GM12878 (cell line): ENCODE results near the gene MAPK8IP3. TPM values are rescaled to one million over a fixed set of nuclear protein-coding genes. Genes with fewer than 3 reads are reported as not detected.

ENCODE experiments used
- ATAC-seq: fragments of 200-7000 bp; cut with Tn5 transposase; 3 replicates; pipeline ENCODE4 v1.9.1; 2020; ENCODE audit warnings: mild to moderate bottlenecking, moderate library complexity
- BruUV-seq: library from RNA; stranded (reverse); fragments of 400-500 nt; replicated peaks from 2 replicates; lab custom pipeline; 2021; lab: Mats Ljungman, UMichigan
- CTCF ChIA-PET: fragments of 300-600 bp; sonication (Branson Sonifier 250); formaldehyde crosslinking; extraction: SDS; loops from one replicate; lab custom pipeline; 2021; ENCODE audit warnings: inconsistent platforms; lab: Yijun Ruan, JAX
- POLR2A ChIA-PET: fragments of 350-600 bp; formaldehyde crosslinking; extraction: SDS; loops from one replicate; lab custom pipeline; 2021; ENCODE audit warnings: inconsistent platforms; lab: Charles Lee
- RAD21 ChIA-PET: fragments of 300-600 bp; sonication (Branson Sonifier 250); formaldehyde crosslinking; loops from one replicate; lab custom pipeline; 2023; ENCODE audit warnings: antibody characterized with exemption; ENCODE audit not compliant: unreplicated experiment; lab: Charles Lee
- SMC1A ChIA-PET: fragments of 300-600 bp; sonication (Branson Sonifier 250); formaldehyde crosslinking; loops from one replicate; lab custom pipeline; 2023; ENCODE audit not compliant: unreplicated experiment, uncharacterized antibody; lab: Charles Lee
- DNase-seq: peaks from one replicate; pipeline ENCODE4 v3.0.0-alpha.2; 2011; ENCODE audit warnings: low read depth, low spot score
- FAIRE-seq: peaks from 3 replicates; lab custom pipeline; 2011; peaks lifted over from hg19 to GRCh38; lab: Jason Lieb, UNC
- H2AFZ ChIP-seq: 2 replicates; pipeline ENCODE4 v1.6.0; 2011; ENCODE audit warnings: low read depth, low read length, control low read depth; ENCODE audit not compliant: control insufficient read depth
- H3K27ac ChIP-seq: 2 replicates; pipeline ENCODE4 v1.5.1; 2011; ENCODE audit warnings: control low read depth; ENCODE audit not compliant: control insufficient read depth, insufficient read depth
- H3K27me3 ChIP-seq, 2 experiments: replicated peaks in 1 of 2; 2 replicates each; pipeline versions ENCODE4 v1.6.0 to v1.6.1; 2011; ENCODE audit warnings: low read length in 1 of 2; ENCODE audit not compliant: control insufficient read depth in 2 of 2, insufficient read depth in 2 of 2
- H3K36me3 ChIP-seq, 2 experiments: 2 replicates each; pipeline ENCODE4 v1.5.1; 2011; ENCODE audit warnings: low read length in 1 of 2; ENCODE audit not compliant: control insufficient read depth in 2 of 2, insufficient read depth in 2 of 2
- H3K4me1 ChIP-seq: 2 replicates; pipeline ENCODE4 v1.6.1; 2011; ENCODE audit warnings: mild to moderate bottlenecking, low read length, moderate library complexity, mixed read lengths; ENCODE audit not compliant: control insufficient read depth, insufficient read depth
- H3K4me2 ChIP-seq: 2 replicates; pipeline ENCODE4 v1.6.0; 2011; ENCODE audit warnings: control low read depth; ENCODE audit not compliant: control insufficient read depth, insufficient read depth
- H3K4me3 ChIP-seq: fragments of 200-600 bp; sonication (generic); 2 replicates; pipeline ENCODE4 v1.5.1; 2016
- H3K79me2 ChIP-seq: 2 replicates; pipeline ENCODE4 v1.6.0; 2011; ENCODE audit warnings: low read length; ENCODE audit not compliant: control insufficient read depth, insufficient read depth
- H3K9ac ChIP-seq: 2 replicates; pipeline ENCODE4 v1.8.0; 2011; ENCODE audit warnings: low read length, control low read depth, mixed read lengths; ENCODE audit not compliant: control insufficient read depth, insufficient read depth
- H3K9me3 ChIP-seq: replicated peaks from 3 replicates; pipeline ENCODE4 v1.5.1; 2011; ENCODE audit warnings: mild to moderate bottlenecking, low read length; ENCODE audit not compliant: control insufficient read depth, insufficient read depth
- H4K20me1 ChIP-seq: 2 replicates; pipeline ENCODE4 v1.6.0; 2011; ENCODE audit not compliant: control insufficient read depth, insufficient read depth
- BACH1 ChIP-seq: fragments of 450-650 bp; IDR thresholded peaks from 2 replicates; pipeline ENCODE4 v1.6.1; 2017; ENCODE audit warnings: mild to moderate bottlenecking, borderline replicate concordance
- GABPA ChIP-seq: IDR thresholded peaks from 2 replicates; pipeline ENCODE4 v1.6.1; 2014; ENCODE audit warnings: antibody characterized with exemption, low read depth, mild to moderate bottlenecking, inconsistent platforms
- IRF3 ChIP-seq: fragments of 450-650 bp; IDR thresholded peaks from 2 replicates; pipeline ENCODE4 v1.6.1; 2014; ENCODE audit warnings: mild to moderate bottlenecking
- NFIC ChIP-seq: IDR thresholded peaks from 2 replicates; pipeline ENCODE4 v1.6.1; 2012; ENCODE audit warnings: low read depth, mild to moderate bottlenecking, inconsistent platforms, low read length, moderate library complexity
- NFXL1 ChIP-seq: fragments of 450-650 bp; IDR thresholded peaks from 2 replicates; pipeline ENCODE4 v1.6.1; 2017; ENCODE audit warnings: antibody characterized with exemption, mild to moderate bottlenecking, borderline replicate concordance
- SMC3 ChIP-seq: IDR thresholded peaks from 2 replicates; pipeline ENCODE4 v1.6.1; 2011; ENCODE audit warnings: low read length, improper control_type of control experiment, borderline replicate concordance
- TARDBP ChIP-seq: IDR thresholded peaks from 2 replicates; pipeline ENCODE4 v1.6.1; 2016; ENCODE audit warnings: borderline replicate concordance
- WGBS: methylation state at CpG from one replicate; pipeline ENCODE4 v1.1.6; 2016; ENCODE audit warnings: low lambda C conversion rate; ENCODE audit not compliant: insufficient replicate concordance, insufficient coverage; ENCODE audit errors: missing lambda C conversion rate; 5-methylcytosine and 5-hydroxymethylcytosine counted together
- in situ Hi-C: fragments of 300-500 bp; cut with MboI; formaldehyde crosslinking; loops from 9 replicates; pipeline ENCODE4 v1.14.3; 2018; ENCODE audit warnings: mixed read lengths
- intact Hi-C: fragments of 100-400 bp; cut with micrococcal nuclease; formaldehyde crosslinking; loops from one replicate; pipeline ENCODE4 v1.14.2; 2022; ENCODE audit not compliant: unreplicated experiment
- polyA plus RNA-seq, 11 experiments: library from polyadenylated mRNA; depleted of rRNA in 4 of 11; unstranded in 6 of 11; stranded (reverse) in 5 of 11; fragments of >200 nt; fragmentation: Nextera tagmentation in 4 of 11; fragmentation: Illumina TruSeq in 1 of 11; extraction: Ambion mirVana in 4 of 11; extraction: Trizol in 1 of 11; gene quantifications; 1 replicate in 1 of 11; 2 replicates in 10 of 11; pipeline versions ENCODE4 v1.2.1 to v1.2.3, GENCODE V29; 2011 to 2016; ENCODE audit warnings: inconsistent platforms in 2 of 11, missing spikeins in 2 of 11, low read depth in 1 of 11
- total RNA-seq, 4 experiments: library from RNA; depleted of rRNA in 3 of 4; stranded (reverse); fragments of >200 nt in 3 of 4; fragmentation: Illumina TruSeq in 1 of 4; extraction: Trizol in 1 of 4; gene quantifications; 2 replicates each; pipeline versions ENCODE4 v1.2.1 to v1.2.3, GENCODE V29; 2013 to 2021
- TF ChIP-seq, protein P1 (sequence below): IDR thresholded peaks from 2 replicates; pipeline ENCODE4 v1.6.1; 2012; ENCODE audit warnings: improper control_type of control experiment, low read depth, low read length; ENCODE audit not compliant: insufficient replicate concordance
- TF ChIP-seq, protein P2 (sequence below): fragments of 450-650 bp; IDR thresholded peaks from 2 replicates; pipeline ENCODE4 v1.6.1; 2017; ENCODE audit warnings: mild to moderate bottlenecking, moderate library complexity
- TF ChIP-seq, protein P3 (sequence below): fragments of 450-650 bp; IDR thresholded peaks from 2 replicates; pipeline ENCODE4 v1.6.1; 2016; ENCODE audit warnings: mild to moderate bottlenecking, moderate library complexity, borderline replicate concordance

MAPK8IP3 gene
- total and polyA plus RNA-seq, 10 of the 15 experiments (the other 5 are each of a cell fraction or from before 2014, with no cell fraction given): 0.06 to 67.9 (median 18.2) TPM

DNA sequence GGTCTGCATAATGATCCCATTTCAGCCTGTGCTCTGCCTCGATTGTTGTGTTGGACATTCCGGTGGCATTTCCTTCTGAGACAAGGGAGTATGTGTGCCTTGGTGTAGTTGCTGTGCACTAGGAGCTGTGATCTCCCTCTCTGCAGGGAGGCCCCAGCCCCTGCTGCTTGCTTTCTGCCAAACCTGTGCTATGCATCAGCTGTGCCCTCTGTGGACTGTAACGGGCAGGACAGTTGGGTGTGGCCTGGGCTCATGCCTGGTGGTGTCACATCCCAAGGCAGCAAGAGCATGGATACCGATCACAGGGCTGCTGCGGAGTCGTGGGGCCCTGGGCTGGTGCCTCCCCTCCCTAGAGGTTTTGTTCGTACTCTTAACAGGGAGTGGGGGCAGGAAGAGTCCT lies 31.7 kb upstream of the MAPK8IP3 start:
- in situ Hi-C loops: no loop called here
- POLR2A ChIA-PET: no interaction called here
- H3K36me3 ChIP-seq: peaks cover 8 to 20% of the 10 kb centered on the region in 2 experiments; a peak in 3 of 4 replicates
- TF ChIP-seq GABPA (no peak), NFIC (no peak), BACH1 (no peak), TARDBP (no peak), NFXL1 (no peak), SMC3 (no peak), IRF3 (no peak)
- TF ChIP-seq, protein P1, sequence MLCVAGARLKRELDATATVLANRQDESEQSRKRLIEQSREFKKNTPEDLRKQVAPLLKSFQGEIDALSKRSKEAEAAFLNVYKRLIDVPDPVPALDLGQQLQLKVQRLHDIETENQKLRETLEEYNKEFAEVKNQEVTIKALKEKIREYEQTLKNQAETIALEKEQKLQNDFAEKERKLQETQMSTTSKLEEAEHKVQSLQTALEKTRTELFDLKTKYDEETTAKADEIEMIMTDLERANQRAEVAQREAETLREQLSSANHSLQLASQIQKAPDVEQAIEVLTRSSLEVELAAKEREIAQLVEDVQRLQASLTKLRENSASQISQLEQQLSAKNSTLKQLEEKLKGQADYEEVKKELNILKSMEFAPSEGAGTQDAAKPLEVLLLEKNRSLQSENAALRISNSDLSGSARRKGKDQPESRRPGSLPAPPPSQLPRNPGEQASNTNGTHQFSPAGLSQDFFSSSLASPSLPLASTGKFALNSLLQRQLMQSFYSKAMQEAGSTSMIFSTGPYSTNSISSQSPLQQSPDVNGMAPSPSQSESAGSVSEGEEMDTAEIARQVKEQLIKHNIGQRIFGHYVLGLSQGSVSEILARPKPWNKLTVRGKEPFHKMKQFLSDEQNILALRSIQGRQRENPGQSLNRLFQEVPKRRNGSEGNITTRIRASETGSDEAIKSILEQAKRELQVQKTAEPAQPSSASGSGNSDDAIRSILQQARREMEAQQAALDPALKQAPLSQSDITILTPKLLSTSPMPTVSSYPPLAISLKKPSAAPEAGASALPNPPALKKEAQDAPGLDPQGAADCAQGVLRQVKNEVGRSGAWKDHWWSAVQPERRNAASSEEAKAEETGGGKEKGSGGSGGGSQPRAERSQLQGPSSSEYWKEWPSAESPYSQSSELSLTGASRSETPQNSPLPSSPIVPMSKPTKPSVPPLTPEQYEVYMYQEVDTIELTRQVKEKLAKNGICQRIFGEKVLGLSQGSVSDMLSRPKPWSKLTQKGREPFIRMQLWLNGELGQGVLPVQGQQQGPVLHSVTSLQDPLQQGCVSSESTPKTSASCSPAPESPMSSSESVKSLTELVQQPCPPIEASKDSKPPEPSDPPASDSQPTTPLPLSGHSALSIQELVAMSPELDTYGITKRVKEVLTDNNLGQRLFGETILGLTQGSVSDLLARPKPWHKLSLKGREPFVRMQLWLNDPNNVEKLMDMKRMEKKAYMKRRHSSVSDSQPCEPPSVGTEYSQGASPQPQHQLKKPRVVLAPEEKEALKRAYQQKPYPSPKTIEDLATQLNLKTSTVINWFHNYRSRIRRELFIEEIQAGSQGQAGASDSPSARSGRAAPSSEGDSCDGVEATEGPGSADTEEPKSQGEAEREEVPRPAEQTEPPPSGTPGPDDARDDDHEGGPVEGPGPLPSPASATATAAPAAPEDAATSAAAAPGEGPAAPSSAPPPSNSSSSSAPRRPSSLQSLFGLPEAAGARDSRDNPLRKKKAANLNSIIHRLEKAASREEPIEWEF: no peak
- TF ChIP-seq, protein P2, sequence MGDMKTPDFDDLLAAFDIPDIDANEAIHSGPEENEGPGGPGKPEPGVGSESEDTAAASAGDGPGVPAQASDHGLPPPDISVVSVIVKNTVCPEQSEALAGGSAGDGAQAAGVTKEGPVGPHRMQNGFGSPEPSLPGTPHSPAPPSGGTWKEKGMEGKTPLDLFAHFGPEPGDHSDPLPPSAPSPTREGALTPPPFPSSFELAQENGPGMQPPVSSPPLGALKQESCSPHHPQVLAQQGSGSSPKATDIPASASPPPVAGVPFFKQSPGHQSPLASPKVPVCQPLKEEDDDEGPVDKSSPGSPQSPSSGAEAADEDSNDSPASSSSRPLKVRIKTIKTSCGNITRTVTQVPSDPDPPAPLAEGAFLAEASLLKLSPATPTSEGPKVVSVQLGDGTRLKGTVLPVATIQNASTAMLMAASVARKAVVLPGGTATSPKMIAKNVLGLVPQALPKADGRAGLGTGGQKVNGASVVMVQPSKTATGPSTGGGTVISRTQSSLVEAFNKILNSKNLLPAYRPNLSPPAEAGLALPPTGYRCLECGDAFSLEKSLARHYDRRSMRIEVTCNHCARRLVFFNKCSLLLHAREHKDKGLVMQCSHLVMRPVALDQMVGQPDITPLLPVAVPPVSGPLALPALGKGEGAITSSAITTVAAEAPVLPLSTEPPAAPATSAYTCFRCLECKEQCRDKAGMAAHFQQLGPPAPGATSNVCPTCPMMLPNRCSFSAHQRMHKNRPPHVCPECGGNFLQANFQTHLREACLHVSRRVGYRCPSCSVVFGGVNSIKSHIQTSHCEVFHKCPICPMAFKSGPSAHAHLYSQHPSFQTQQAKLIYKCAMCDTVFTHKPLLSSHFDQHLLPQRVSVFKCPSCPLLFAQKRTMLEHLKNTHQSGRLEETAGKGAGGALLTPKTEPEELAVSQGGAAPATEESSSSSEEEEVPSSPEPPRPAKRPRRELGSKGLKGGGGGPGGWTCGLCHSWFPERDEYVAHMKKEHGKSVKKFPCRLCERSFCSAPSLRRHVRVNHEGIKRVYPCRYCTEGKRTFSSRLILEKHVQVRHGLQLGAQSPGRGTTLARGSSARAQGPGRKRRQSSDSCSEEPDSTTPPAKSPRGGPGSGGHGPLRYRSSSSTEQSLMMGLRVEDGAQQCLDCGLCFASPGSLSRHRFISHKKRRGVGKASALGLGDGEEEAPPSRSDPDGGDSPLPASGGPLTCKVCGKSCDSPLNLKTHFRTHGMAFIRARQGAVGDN: no peak
- TF ChIP-seq, protein P3, sequence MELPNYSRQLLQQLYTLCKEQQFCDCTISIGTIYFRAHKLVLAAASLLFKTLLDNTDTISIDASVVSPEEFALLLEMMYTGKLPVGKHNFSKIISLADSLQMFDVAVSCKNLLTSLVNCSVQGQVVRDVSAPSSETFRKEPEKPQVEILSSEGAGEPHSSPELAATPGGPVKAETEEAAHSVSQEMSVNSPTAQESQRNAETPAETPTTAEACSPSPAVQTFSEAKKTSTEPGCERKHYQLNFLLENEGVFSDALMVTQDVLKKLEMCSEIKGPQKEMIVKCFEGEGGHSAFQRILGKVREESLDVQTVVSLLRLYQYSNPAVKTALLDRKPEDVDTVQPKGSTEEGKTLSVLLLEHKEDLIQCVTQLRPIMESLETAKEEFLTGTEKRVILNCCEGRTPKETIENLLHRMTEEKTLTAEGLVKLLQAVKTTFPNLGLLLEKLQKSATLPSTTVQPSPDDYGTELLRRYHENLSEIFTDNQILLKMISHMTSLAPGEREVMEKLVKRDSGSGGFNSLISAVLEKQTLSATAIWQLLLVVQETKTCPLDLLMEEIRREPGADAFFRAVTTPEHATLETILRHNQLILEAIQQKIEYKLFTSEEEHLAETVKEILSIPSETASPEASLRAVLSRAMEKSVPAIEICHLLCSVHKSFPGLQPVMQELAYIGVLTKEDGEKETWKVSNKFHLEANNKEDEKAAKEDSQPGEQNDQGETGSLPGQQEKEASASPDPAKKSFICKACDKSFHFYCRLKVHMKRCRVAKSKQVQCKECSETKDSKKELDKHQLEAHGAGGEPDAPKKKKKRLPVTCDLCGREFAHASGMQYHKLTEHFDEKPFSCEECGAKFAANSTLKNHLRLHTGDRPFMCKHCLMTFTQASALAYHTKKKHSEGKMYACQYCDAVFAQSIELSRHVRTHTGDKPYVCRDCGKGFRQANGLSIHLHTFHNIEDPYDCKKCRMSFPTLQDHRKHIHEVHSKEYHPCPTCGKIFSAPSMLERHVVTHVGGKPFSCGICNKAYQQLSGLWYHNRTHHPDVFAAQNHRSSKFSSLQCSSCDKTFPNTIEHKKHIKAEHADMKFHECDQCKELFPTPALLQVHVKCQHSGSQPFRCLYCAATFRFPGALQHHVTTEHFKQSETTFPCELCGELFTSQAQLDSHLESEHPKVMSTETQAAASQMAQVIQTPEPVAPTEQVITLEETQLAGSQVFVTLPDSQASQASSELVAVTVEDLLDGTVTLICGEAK: no peak

More for the DNA sequence above, 31.7 kb upstream of the MAPK8IP3 start:
- Histone ChIP-seq H2AFZ (no peak overlapping the region), H3K9me3 (no peaks in the 10 kb centered on the region), H3K27me3 (no peaks in the 10 kb centered on the region), H3K4me1 (no peaks in the 10 kb centered on the region), H4K20me1 (no peaks in the 10 kb centered on the region), H3K4me3 (no peak overlapping the region), H3K9ac (no peak overlapping the region), H3K27ac (no peak overlapping the region), H3K4me2 (no peak overlapping the region), H3K79me2 (peaks cover 10% of the 10 kb centered on the region)
- ChIA-PET CTCF (no interaction called here), SMC1A (no interaction called here), RAD21 (no interaction called here)
- BruUV-seq: no TSS peak
- intact Hi-C loops: no loop called here
- ATAC-seq (no peak), FAIRE-seq (no peak), DNase-seq (no peak)
- WGBS: 88% methylated on average over 7 of the region's 7 CpGs
